GM18951 (cell line): ENCODE data around the gene BDH1.

Experiments used
- POLR2A ChIP-seq: IDR thresholded peaks from 4 replicates; pipeline ENCODE4 v1.6.1; 2011; ENCODE audit warnings: mild to moderate bottlenecking; ENCODE audit not compliant: insufficient read length, insufficient read depth; ENCODE audit errors: extremely low read depth
- in situ Hi-C: fragments of 300-500 bp; cut with MboI; formaldehyde crosslinking; loops from one replicate; pipeline ENCODE4 v1.12.0; 2022; ENCODE audit warnings: low sequenced_read_pairs, mixed read lengths, inconsistent platforms; ENCODE audit not compliant: unreplicated experiment

BDH1 gene

GRCh38 chr3:197495499-197495898 lies 60.3 kb downstream of the BDH1 start:
- TF ChIP-seq POLR2A: no peak

GRCh38 chr3:197495059-197495455 lies 60.7 kb downstream of the BDH1 start:
- in situ Hi-C loops: no loop called here
- no peak for TF ChIP-seq POLR2A

More at GRCh38 chr3:197495499-197495898, 60.3 kb downstream of the BDH1 start:
- in situ Hi-C loops: no loop called here

GRCh38 chr3:197494366-197495058 lies 61.3 kb downstream of the BDH1 start:
- in situ Hi-C loops: no loop called here
- no peak for TF ChIP-seq POLR2A

- TF ChIP-seq POLR2A: no peak
- in situ Hi-C loops: no loop called here
Measured at GRCh38 chr3:197493049-197493448, 62.7 kb downstream of the BDH1 start.

- in situ Hi-C loops: no loop called here
- no peak for TF ChIP-seq POLR2A
Measured at GRCh38 chr3:197491923-197492664, 63.7 kb downstream of the BDH1 start.

- TF ChIP-seq POLR2A: no peak
Measured at GRCh38 chr3:197491478-197491877, 64.3 kb downstream of the BDH1 start.

GRCh38 chr3:197490098-197491058 lies 65.4 kb downstream of the BDH1 start:
- TF ChIP-seq POLR2A: no peak
- in situ Hi-C loops: no loop called here

More at GRCh38 chr3:197491478-197491877, 64.3 kb downstream of the BDH1 start:
- in situ Hi-C loops: no loop called here

- in situ Hi-C loops: no loop called here
- TF ChIP-seq POLR2A: no peak
Measured at GRCh38 chr3:197487911-197488391, 67.8 kb downstream of the BDH1 start.

- in situ Hi-C loops: no loop called here
Measured at GRCh38 chr3:197486861-197487260, 68.9 kb downstream of the BDH1 start.

GRCh38 chr3:197485143-197485542 lies 70.6 kb downstream of the BDH1 start:
- TF ChIP-seq POLR2A: no peak
- in situ Hi-C loops: no loop called here

More at GRCh38 chr3:197486861-197487260, 68.9 kb downstream of the BDH1 start:
- no peak for TF ChIP-seq POLR2A

- TF ChIP-seq POLR2A: no peak
- in situ Hi-C loops: no loop called here
Measured at GRCh38 chr3:197484204-197484901, 71.4 kb downstream of the BDH1 start.

- no peak for TF ChIP-seq POLR2A
- in situ Hi-C loops: no loop called here
Measured at GRCh38 chr3:197482001-197482400, 73.8 kb downstream of the BDH1 start.

GRCh38 chr3:197480320-197480719 lies 75.4 kb downstream of the BDH1 start:
- in situ Hi-C loops: no loop called here

More at GRCh38 chr3:197480320-197480719, 75.4 kb downstream of the BDH1 start:
- no peak for TF ChIP-seq POLR2A
